Mammary epithelial cell (primary cell): ENCODE data around the gene C1S.

Experiments
- CTCF ChIP-seq, 2 donors: IDR thresholded peaks in 1 of 2; conservative IDR thresholded peaks in 1 of 2; 2 replicates each; pipeline ENCODE4 v1.5.1; 2011 to 2012; ENCODE audit warnings: inconsistent platforms in 2 of 2, low read length in 2 of 2, mild to moderate bottlenecking in 2 of 2, control low read depth in 1 of 2, low read depth in 1 of 2; ENCODE audit not compliant: insufficient read depth in 1 of 2; ENCODE audit errors: extremely low read depth in 1 of 2
- EZH2 ChIP-seq: IDR thresholded peaks from 2 replicates; pipeline ENCODE4 v1.6.1; 2012; ENCODE audit warnings: low read length, inconsistent platforms, borderline replicate concordance

GRCh38 chr12:7073946-7074345, 13.4 kb downstream of the C1S start:
- TF ChIP-seq CTCF (conservative IDR thresholded peaks at IDR 0.05 in 1 of 2, IDR thresholded peaks at IDR 0.05 in 1 of 2; ENCODE audit: extremely low read depth in 1 of 2, insufficient read depth in 1 of 2, low read depth in 1 of 2, low read length in 2 of 2) (no peak), EZH2 (no peak)
